PFSK-1 (cell line): ENCODE measurements around the gene PPOX.

Source experiments
- FOXP2 ChIP-seq: optimal IDR thresholded peaks from 2 replicates; pipeline ENCODE3; 2011; ENCODE audit warnings: borderline replicate concordance, control low read depth, inconsistent platforms; ENCODE audit not compliant: insufficient read depth; ENCODE audit errors: extremely low read length, extremely low read depth
- POLR2AphosphoS5 ChIP-seq: IDR thresholded peaks from 2 replicates; pipeline ENCODE4 v1.6.1; 2012; ENCODE audit warnings: low read depth, mild to moderate bottlenecking, control low read depth, low read length, moderate library complexity
- REST ChIP-seq, 2 experiments: IDR thresholded peaks; 2 replicates each; pipeline versions ENCODE4 v1.6.1 to v1.8.0; 2011 to 2012; ENCODE audit warnings: low read depth in 2 of 2, low read length in 2 of 2, control low read depth in 1 of 2, inconsistent platforms in 1 of 2, mild to moderate bottlenecking in 1 of 2, moderate library complexity in 1 of 2; ENCODE audit not compliant: insufficient read depth in 1 of 2
- SIN3A ChIP-seq: IDR thresholded peaks from 2 replicates; pipeline ENCODE4 v1.6.1; 2012; ENCODE audit warnings: mild to moderate bottlenecking, low read length, moderate library complexity, borderline replicate concordance; ENCODE audit not compliant: insufficient read depth
- TAF1 ChIP-seq: IDR thresholded peaks from 2 replicates; pipeline ENCODE4 v1.6.1; 2012; ENCODE audit warnings: low read length, control low read depth, borderline replicate concordance; ENCODE audit not compliant: insufficient read depth

- TF ChIP-seq POLR2AphosphoS5, result no peak
- no peak for TF ChIP-seq TAF1
- TF ChIP-seq FOXP2, result no peak
- TF ChIP-seq REST (IDR thresholded peaks at IDR 0.05; ENCODE audit: insufficient read depth in 1 of 2, low read depth in 2 of 2, low read length in 2 of 2), result no peak
- TF ChIP-seq SIN3A, result no peak
Measured at GRCh38 chr1:161160671-161161145, 5.5 kb upstream of the PPOX start.
